Islet of Langerhans (tissue), 1 donor: ENCODE results near the gene CEMIP2.
"Not testable (repeated sequence)": the region's sequence is repeated elsewhere in the genome, so short reads cannot be mapped to it uniquely, and the experiment has no call there.

ENCODE experiments used
- FAIRE-seq: peaks from one replicate; lab custom pipeline; 2011; peaks lifted over from hg19 to GRCh38; lab: Jason Lieb, UNC

The CEMIP2 gene

GRCh38 chr9:71768388-71769174 lies at the start of gene CEMIP2:
TSS of gene CEMIP2 (minus strand) at chr9:71768513. CDS start at chr9:71750373, 18,140 bp downstream.
- FAIRE-seq = no peak

- peak; percentile 47 for FAIRE-seq
Observed at GRCh38 chr9:71816916-71817451, 48.7 kb upstream of the CEMIP2 start.

- FAIRE-seq = no peak
Observed at GRCh38 chr9:71814815-71815214, 46.5 kb upstream of the CEMIP2 start.

- no peak for FAIRE-seq
Observed at GRCh38 chr9:71814226-71814625, 45.9 kb upstream of the CEMIP2 start.

GRCh38 chr9:71812385-71812784 lies 44.1 kb upstream of the CEMIP2 start:
- FAIRE-seq = no peak

GRCh38 chr9:71808068-71808467 lies 39.8 kb upstream of the CEMIP2 start:
- no peak for FAIRE-seq

- peak; percentile 95 for FAIRE-seq
Observed at GRCh38 chr9:71806901-71807307, 38.6 kb upstream of the CEMIP2 start.

- not testable (repeated sequence) for FAIRE-seq
Observed at GRCh38 chr9:71805096-71805495, 36.8 kb upstream of the CEMIP2 start.

GRCh38 chr9:71801826-71802225 lies 33.5 kb upstream of the CEMIP2 start:
- FAIRE-seq = no peak

GRCh38 chr9:71797266-71797665 lies 29.0 kb upstream of the CEMIP2 start:
- FAIRE-seq = no peak

- no peak for FAIRE-seq
Observed at GRCh38 chr9:71796100-71796767, 27.9 kb upstream of the CEMIP2 start.

GRCh38 chr9:71795097-71795813 lies 26.9 kb upstream of the CEMIP2 start:
- no peak for FAIRE-seq

- FAIRE-seq = peak; percentile 30
Observed at GRCh38 chr9:71793386-71794105, 25.2 kb upstream of the CEMIP2 start.

- FAIRE-seq = no peak
Observed at GRCh38 chr9:71791875-71792274, 23.6 kb upstream of the CEMIP2 start.

- no peak for FAIRE-seq
Observed at GRCh38 chr9:71790296-71790695, 22.0 kb upstream of the CEMIP2 start.

- FAIRE-seq = no peak
Observed at GRCh38 chr9:71783120-71783523, 14.8 kb upstream of the CEMIP2 start.

- FAIRE-seq = no peak
Observed at GRCh38 chr9:71781391-71781790, 13.1 kb upstream of the CEMIP2 start.

- FAIRE-seq = no peak
Observed at GRCh38 chr9:71780953-71781352, 12.6 kb upstream of the CEMIP2 start.

GRCh38 chr9:71778085-71778484 lies 9.8 kb upstream of the CEMIP2 start:
- no peak for FAIRE-seq

GRCh38 chr9:71774920-71775319 lies 6.6 kb upstream of the CEMIP2 start:
- no peak for FAIRE-seq

GRCh38 chr9:71772726-71773125 lies 4.4 kb upstream of the CEMIP2 start:
- no peak for FAIRE-seq

- FAIRE-seq = no peak
Observed at GRCh38 chr9:71770170-71770569, 1.9 kb upstream of the CEMIP2 start.
